ENCODE measurements around the gene TPH2.

Gene TPH2

DNA sequence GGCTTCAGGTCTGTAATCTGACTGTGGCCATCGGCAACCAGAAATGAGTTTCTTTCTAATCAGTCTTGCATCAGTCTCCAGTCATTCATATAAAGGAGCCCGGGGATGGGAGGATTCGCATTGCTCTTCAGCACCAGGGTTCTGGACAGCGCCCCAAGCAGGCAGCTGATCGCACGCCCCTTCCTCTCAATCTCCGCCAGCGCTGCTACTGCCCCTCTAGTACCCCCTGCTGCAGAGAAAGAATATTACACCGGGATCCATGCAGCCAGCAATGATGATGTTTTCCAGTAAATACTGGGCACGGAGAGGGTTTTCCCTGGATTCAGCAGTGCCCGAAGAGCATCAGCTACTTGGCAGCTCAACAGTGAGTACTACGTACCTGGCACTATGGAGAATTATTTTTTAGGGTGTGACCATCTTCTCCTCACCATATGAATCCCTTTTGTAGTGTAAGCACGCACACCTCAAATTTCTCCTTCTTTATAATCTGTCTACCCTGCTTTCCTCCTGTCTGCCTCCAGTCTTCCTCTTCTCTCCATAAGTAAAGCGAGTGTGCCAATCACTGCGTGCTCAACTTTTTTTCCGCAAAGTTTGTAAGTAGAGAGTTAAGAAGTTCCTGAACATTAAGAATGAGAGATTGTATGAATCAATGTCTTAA, at the start of gene TPH2:
TSS of gene TPH2 (plus strand) at position 118 of the 658 bp plus-strand sequence. CDS start at position 260, 142 bp downstream.
- peak in 1 of 2 donors; percentile 63 for DNase-seq

DNA sequence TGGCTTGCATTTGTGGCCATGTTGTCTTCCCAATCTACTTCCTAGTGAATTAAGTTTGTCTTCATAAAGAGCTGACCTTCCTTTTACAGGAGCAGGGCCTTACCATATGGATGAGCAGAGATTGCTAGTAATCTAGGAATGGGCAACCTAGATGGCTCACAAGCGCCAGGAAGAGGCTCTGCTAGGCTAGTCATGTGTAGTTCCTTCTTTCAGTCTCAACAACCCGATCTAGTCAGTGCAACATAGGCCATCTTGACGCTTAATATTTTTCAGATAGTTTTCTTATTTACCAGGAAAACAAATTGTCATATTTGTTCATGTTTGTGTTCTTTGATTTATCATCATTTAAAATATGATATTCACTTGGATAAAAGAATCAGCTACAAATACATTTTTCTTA, 48.2 kb upstream of the TPH2 start:
- DNase-seq = no peak

DNA sequence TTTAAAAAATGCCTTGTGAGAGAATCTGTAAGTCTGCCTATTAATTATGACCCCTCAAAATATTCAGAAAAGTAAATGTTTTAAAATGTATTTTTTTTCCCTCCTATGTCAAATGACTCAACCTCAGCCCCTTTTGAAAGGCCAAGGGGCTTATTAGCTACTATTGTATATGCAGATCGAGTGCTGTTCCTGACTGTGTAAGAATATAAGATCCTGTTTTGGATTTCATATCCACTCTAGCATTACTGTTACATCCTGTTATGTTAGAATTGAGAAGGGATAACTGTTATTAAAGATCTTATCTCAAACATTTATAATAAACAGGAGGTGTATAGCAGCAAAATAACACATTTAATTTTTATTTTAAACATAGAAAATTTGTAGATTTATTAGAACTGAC, 46.6 kb upstream of the TPH2 start:
- DNase-seq = no peak

DNA sequence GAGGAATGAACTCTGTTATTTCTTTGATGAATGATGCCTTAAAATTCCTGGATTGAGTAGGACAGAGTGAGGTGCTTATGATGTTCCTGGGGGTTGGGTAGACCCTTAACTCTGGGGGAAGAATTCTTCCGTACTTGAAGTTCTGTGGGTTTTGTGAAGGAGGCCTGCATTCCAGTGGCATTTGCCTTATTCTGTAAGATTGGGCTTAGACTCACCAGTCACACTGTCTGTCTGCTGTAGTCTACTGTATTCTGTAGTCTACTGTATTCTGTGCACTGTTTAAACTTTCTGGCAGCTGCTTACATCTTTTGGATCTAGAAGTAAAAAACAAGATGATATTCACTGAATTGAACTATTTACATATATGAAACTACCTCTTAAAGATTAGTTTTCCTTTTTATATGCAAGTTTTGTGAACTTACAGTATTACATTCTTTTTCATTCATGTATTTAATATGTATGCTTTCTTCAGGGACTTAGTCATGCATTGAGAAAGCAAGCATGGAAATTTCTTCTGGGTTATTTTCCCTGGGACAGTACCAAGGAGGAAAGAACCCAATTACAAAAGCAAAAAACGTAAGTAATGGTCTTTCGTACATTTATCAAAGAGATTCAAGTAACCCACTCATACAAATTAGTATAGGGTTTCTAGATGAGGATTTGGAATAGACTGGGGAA, 42.3 kb upstream of the TPH2 start:
- DNase-seq = no peak

DNA sequence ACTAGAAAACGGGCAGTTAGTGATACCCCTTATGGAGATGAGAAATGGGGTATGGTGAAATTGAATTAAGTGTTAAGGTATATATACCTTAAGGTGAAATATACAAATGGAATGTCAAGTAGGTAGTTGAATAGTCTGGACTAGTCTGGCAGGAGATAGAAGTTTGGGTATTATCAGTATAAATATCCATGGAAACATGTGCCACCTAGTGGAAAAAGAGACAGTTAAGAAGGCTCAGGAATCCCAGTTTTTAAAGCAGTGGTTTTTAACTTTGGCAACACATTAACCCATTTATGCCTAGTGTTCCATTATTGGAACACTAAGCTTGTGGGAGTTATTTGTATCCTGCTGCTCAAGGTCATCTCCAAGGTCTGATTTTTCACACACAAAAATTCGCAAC, 38.6 kb upstream of the TPH2 start:
- no peak for DNase-seq

DNA sequence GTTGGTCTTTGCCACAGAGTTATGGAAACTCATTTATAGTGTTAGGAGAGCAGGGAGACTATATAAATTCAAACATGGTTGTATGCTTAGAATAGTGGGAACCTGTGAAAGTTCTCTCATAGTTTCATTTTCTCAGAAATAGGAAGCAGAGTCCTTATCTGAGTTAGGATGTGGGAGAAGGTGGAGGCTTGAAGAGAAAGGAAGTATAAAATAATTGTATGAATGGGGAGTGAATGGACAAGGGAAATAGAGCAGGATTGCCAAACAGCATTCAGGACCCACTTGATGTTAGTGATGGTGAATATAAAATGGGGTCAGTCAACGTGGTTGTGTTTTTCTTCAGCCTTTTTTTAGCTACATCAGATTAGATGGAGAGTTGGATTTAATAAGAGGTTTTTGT, 34.0 kb upstream of the TPH2 start:
- no peak for DNase-seq

DNA sequence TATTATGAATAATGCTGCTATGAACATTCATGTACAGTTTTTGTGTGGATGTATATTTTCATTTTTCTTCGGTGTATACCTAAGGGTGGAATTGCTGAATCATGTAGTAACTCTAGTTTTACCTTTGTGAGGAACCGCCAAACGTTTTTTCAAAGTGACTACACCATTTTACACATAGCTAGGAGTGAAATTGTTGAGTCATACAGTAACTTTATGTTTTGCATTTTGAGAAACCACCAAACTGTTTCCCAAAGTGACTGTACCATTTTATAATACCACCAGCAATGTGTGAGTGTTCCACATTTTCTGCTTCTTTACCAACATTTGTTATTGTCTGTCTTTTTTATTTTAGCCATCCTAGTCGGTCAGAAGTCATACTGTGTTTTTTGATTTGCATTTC, 3.1 kb upstream of the TPH2 start:
- DNase-seq = no peak

DNA sequence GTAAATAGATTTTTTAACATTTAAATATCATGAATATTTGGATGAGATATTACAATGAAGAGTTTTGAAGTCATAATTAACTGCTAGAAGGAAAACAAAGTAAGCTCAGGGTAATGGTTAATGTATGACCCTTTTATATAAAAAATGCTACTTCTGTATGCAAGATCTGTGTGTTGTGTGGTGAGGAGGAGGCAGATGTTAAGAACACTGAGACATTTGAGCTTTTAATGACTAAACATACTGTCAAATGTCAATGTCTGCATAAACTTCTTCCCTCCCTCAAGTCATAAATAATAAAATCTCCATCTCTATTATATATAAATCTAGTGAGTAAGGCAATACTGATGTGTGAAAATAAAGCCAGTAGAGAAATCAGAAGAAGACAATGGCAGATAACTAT, 1.4 kb downstream of the TPH2 start:
- no peak for DNase-seq

DNA sequence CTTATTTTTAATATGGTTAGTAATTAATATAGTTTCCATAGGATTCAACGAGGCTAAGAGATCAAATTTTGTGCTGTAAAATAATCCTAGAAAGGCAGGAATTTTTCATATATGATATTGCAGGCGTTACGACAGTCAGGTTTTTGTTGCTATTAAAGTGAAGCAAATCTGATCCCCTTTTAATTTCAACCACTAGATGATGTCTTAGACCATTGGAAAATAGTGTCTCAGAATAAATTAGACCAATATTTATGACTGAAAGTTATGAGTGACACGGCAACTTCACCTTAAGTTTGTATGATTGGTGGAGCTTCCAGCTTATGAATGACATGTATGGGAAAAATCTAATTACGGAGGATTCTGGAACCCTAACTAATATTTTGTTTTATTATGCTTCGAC, 2.5 kb downstream of the TPH2 start:
- DNase-seq = no peak

DNA sequence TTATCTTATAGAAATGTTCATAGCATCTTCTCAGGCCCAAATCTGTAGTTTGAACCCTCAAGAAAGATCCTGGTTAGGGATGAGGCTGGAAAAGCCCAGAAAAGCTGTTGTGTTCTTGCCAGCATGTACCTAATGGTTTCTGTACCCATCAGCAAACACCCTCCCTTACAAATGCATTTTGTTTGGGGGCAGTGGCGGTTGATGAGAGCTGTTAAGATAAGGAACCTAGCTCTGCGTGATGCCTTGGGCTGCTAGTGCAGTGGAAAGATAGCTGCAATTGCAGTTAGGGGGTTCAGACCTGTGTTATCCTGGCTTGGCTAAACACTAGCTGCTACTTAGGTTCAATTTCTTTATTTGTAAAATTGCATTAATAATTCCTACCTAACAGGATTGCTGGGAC, 3.6 kb downstream of the TPH2 start:
- DNase-seq = no peak

DNA sequence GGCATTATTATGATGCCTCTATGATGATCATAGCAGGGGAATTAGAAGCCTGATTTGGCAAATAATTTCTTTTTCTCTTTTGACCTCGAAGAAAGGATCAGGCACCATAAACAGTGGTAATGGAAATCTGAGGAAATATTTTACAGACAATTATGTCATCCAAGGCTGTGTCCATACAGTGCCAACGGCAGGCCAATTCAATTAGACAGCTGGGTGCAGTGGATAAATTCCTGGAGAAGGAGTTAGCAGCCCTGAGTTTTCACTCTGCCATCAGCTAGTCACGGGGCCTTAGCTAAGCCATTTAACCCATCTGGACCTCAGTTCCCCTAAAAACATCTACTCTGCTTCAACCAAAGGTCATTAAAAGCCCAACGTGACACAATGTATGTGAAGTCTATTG, 4.1 kb downstream of the TPH2 start:
- DNase-seq = no peak

DNA sequence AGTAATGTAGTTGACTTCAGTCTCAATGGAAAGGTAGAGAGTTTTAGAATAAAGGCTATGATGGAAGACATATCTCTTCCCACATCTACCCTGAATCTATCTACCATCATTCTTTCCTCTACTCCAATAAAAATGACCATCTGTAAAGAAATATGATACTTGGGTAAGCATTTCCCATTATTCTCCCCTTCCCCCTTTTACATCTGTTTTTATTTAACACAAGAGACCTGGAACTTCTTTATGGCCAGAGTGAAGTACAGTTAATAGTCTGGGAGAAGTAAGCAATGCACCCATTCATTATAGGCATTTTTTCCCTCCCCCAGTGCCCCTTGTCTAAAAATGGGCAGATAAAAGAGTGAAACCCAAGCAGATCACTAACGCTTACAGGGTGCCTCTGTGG, 6.5 kb downstream of the TPH2 start:
- no peak for DNase-seq

DNA sequence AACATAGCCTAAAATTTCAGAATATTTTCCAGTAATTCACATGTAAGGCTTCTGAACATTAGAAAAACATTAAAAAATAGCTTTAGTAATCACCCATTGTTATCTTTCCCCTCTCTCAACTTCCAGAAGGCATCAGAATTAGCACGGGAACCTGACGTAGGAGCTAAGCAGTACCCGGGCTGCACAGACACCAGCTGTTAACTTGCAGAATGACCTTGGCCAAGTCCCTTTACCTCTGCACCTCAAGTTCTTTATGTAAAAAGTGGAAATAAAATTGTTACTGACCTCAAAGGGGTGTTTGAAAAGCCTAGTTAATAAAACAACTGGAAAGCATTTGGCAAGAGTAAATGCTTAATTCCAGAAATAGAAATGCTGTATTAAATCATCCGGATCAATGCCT, 7.2 kb downstream of the TPH2 start:
- DNase-seq = no peak

DNA sequence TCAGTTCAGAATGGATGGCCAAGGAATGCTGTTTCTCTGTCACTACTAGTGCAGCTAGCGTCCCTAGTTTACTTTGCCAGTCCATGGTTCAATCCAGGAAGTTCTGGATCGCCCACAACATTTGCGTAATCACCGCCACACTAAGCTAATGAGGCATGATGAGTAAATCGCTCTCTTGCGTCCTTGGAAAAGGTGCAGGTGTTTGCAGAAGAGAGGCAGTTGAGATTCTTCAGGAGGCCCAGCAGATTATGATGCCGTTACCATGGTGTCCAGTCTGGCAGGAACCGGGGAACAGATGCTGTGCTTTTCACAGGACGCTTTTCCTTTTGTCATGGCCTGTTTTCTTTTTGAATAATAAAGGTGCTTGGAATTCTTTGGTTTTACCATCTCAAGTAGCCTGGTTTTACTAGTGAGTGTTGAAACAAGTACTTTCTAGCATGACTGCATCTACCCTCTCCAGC, 9.0 kb downstream of the TPH2 start:
- no peak for DNase-seq

DNA sequence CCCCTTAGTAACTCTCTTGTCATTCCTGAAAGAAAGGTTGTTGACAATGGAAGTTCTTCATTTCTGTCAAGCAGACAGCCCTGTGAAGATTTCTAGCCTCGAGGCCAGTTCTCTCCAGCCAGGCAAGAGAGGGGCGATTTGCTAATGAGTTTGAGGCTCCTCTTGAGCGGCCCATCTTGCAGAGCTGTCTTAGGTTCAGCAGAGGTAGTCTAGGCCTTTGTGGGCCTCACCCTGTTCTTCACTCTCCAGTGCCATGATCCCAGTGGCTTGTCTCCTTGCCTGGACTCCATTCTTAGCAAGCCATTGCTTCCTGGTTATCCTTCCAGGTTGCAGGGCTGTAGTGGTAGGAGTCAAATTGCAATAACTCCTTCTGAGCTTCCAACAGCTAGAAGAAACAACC, 9.7 kb downstream of the TPH2 start:
- DNase-seq = no peak

DNA sequence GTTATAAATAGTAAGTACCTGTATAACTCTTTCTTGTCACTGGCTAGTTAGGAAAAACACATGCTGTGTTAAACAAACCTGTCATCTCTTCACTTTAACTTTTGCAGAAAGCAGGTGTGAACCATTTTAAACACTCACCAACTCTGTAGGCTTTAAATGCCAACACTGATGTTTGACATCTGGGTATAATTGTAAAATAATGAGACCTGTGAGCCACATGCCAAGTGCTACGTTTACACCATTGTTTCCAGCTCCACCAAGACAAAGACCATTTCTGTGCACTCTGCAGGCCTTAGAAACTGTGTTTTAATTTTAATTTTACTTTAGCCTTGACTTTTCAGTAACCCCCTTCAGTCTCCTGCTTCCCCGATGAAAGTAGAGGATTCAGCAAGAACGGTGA, 11.0 kb downstream of the TPH2 start:
- DNase-seq = no peak

DNA sequence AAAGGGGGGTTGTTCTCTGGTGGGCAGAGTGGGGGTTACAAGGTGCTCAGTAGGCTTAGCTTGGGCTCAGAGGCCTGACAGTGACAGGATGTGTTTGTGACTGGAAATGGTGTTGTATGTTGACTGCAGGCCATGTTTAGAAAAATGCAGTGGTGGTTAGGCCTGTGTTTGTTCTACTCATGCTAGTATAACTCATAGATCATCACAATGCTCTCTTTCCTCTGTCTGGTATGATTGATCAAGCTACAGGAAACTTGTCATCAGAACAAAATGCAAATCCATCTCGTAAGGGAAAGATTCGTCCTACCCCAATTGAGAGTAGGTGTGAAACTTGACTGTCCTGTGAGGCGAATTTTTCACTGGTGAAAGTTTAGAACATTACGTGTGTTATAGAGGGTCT, 11.8 kb downstream of the TPH2 start:
- DNase-seq = no peak

DNA sequence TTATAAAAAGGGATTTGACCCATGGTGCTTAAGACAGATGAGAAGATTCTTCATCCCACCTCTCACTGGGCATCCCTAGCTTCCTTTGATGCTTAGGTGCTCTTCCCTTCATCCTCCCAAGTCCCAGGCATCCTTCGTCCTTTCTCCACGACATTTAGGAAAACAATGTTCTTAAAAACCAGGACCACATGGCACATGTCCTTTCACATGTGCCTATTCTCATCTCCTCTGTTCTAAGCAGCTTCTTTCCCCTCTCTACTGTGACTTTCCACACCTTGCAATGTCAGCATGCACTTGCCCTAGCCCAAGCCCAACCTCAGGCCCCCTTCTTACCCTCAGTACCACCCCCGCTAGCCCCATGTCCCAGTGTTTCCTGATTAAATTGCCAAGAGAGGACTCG, 12.2 kb downstream of the TPH2 start:
- no peak for DNase-seq

DNA sequence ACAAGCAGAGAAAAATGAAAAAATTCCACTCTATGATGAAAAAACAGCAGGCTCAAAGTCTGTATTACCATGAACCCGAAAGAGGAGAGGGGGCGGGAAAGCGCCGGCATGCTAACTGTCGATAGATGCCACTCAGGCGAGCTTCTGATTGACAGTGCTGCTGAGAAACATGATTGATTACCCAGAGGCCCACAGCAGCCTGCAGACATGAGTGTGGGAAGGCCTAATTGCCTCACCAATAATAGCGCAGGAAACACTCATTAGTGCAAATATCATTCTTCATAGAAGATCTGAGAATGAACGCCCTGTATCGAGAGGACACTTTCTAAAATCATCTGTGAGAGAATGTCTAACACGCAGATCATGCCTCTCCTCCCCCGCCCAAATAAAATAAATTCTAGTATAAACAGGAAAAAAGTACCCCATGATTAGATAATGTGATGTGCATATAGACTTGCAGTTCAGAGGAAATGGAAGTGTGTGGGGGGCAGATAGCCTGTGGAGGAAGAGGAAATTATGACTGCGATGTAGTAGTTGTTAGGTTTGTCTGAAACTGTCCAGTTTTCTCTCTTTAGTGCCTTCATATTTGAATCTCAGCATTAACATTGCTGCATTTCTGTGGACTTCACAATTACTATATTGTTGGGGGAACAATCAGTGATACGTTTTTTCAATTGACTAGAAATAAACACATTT, 15.6 kb downstream of the TPH2 start:
- no peak for DNase-seq

DNA sequence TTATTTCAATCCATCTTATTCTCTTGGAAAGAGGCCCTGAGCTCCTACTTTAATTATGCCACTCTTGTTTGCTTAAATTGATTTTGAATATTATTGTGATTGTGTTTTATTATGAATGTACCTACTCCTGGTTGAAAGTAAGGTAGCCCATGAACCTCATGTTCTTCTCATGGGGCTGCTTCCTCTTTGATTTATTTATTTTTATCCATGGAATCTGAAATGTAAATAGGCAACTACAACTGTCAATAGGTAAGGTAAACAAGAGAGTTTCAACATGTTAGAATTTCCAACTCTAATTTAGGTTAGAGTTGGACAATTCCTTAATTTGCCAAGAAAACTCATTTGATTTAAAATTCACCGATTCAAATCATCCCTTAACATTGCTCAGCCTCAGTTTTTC, 16.2 kb downstream of the TPH2 start:
- DNase-seq = no peak

DNA sequence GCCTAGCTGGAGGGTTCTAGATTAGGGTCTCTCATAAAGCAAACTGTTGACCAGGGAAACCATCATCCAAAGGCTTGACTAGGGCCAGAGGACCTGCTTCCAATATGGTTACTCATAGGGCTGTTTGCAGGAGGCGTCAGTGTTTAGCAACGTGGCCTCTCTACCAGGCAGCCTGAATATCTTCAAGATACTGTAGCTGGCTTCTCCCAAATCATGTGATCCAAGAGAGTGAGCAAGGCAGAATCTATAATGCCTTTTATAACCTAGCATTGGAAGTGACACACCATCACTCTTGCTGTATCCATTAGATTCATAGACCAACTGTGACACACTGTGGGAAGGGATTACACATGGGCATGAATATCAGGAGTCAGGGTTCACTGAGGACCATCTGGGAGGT, 17.3 kb downstream of the TPH2 start:
- DNase-seq = no peak

DNA sequence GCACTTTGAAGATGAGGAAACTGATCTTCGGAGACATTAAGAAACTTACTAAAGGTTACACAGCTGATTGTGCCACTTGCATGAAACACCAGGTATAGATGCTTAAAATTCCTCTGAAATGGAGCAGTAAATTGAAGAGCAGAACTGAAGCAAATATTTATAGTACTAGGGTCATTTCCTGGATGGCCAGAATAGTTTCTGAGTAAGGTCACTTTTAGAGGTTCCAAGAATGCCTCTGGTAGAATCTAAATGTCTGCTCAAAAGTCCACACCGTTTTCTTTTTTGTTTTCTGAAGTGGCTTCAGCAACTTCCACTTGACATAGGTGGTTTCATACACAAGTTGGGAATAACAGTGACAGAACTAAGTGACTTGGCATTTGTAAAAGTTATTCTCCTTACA, 19.4 kb downstream of the TPH2 start:
- no peak for DNase-seq

DNA sequence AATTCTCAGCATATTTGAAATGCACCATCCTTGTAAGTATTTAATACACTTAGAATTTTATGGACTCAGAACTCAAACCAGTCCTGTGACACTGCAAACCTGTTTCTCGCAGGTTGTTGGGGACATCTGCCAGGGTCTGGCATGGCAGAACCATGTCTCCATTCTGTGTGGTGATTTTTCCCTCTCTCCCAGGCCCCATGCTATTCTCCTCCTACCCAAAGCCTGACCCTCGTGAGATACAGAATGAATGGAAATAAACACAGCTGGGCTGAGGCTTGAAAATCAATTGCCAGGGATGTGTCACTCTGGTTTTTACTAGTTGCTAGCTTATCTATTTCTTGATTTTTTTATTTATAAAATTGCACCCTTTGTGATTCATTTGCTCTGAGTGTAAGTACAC, 19.8 kb downstream of the TPH2 start:
- DNase-seq = no peak

DNA sequence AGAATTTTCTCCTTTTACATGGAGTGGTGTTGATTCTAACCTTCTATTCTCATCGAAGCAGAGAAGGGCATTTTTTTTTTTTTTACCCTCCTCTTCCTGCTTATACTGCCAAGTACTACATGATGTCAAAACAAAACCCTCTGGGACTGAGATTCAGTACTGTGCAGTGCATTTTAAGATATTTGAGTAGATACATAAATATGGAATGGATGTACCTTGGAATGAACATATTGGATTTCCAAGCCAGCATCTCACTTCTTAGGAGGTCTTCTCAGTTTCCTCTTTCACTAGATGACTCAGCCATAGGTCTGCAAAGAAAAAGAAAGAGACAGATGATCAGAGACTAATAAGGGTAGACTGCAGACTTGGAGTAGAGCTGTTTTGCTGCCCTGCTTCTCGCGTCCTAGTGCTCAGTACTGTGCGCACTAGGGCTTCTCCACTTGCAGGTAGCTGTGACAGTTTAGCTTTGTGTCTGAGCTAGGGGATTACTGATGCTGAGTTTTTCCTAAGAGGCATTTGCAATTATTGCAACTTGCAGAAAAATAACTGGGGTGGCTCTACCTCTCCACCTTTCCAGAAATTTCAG, 20.4 kb downstream of the TPH2 start:
- no peak for DNase-seq
